NCI-H446 treated with DMSO at 0.1 percent for 48 hours (cell line): ENCODE data around the gene PNPLA1.

Source experiments
- DNase-seq: peaks from one replicate; lab custom pipeline; 2025; lab: John Stamatoyannopoulos, UW

The PNPLA1 gene

GRCh38 chr6:36285187-36285671 lies 15.4 kb downstream of the PNPLA1 start:
- DNase-seq = no peak

DNA sequence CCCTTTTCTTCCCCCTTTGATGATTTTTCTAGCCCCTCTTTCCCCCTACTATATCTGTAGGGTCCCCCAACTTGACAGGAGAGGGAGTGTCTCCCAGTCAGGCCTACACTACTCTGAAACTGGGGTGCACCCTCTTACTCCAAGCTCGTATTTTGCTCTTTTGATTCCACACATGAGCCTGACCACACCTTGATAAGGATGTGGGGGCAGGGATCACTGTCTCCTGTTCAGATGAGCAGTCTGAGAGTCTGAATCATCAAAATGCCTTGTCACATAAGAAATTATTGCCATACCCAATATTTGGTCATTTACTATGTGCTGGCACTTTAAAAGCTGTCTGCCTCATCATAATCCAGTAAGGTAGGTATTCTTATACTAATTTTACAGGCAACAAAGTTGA lies 15.9 kb downstream of the PNPLA1 start:
- DNase-seq = no peak

DNA sequence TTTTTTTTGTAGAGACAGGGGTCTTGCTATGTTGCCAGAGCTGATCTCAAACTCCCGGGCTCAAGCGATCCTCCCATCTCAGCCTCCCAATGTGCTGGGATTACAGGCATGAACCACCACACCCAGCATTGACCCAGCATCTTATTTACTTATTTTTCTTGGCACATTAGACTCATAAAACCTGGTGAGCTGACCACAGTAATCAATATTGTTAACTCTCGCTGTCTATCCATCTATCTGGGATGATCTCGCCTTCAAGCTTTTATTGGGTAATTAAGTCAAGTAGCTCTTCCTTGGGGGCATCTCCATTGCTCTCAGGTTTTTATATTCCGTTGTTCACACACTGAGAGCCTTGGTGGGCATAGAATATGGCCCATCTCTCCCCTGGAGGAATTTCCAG lies 17.0 kb downstream of the PNPLA1 start:
- no peak for DNase-seq

- no peak for DNase-seq
Measured at GRCh38 chr6:36289281-36289878, 19.5 kb downstream of the PNPLA1 start.

- DNase-seq = no peak
Measured at GRCh38 chr6:36290668-36291620, 21.1 kb downstream of the PNPLA1 start.

DNA sequence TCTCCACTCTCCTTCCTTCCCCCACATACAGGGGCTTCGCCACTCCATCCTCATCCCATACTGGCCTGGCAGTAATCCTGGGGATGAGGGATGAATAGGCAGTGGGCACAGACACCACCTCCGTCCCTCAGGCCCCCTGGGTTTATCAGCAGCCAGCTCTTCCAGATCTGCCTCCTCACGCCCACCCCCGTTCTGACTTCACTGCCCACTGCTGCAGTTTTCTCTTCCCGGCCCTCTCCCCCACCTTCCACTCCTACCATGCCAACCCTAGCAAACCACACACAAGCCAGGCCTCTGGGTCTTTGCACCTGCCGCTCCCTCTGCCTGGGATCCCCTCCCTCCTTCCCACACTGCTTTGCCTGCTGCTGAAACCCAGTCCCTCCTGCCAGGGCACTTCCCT lies 22.3 kb downstream of the PNPLA1 start:
- no peak for DNase-seq

DNA sequence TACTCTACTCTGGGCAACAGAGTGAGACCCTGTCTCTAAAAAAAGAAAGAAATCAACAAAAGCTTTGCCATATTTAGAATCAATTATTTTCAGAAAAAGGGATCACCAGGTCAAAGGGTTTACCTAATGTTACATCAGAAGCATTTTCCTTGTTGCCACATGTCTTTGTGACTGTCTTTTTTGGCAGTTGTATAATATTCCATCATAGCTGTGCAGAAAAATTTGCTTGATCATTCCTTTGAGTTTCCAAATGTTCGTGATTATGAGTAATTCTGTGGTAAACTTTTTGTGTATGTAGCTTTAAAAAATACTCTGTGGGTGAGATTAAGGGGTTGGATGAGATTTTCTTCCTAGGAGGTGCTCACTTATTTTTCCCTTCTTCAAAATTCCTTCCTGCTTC lies 26.4 kb downstream of the PNPLA1 start:
- DNase-seq = no peak

DNA sequence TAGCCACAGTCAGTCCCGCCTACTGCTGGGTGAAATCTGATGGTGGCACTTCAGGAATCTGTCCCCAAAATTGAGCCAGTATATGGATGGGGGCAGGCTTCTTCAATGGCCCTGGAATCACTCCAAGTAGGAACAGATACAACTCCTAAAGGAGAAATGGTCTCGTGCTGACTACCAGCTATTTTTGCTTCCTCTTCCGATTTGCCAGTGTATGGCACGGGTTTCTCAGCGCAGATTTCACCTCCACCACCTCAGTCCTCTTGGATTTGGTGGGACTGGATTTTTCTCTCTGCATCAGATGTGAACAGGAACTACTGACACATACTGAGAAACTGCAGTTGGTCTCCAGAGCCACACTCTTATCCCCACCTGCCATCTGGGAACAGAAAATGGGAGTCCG lies 27.2 kb downstream of the PNPLA1 start:
- no peak for DNase-seq

DNA sequence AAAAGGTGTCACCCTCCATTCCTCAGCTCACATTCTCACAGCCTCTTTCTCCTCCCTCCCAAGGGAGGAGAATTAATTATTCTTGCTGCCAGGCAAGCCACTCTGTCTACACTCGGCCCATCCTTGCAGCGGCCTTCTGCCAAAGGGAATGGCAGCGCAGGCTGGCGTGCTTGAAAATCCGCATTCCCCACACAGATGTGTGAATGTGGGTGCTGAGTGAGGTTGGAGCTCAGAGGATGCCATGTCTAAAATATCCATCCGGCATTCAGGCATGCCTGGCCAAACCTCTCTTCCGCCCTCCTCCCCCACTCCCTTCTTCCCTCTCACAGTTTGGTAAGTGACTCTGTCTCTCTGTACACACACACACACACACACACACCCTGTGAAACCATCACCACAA lies 27.7 kb downstream of the PNPLA1 start:
- no peak for DNase-seq

DNA sequence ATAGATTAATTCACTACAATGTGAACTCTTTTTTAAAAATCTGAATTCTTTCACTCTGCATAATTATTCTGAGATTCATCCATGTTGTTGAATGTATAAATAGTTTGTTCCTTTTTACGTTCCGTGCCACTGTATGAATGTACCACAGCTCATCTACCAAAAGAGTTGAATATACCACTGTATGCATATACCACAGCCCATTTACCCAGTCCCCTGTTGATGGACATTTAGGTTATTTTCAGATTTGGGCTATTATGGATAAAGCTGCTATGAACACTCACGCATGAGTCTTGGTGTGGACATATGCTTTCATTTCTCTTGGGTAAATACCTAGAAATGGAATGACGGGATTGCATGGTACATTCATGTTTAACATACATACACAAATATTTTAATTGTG lies 28.2 kb downstream of the PNPLA1 start:
- no peak for DNase-seq

- DNase-seq = no peak
Measured at GRCh38 chr6:36301085-36301658, 31.3 kb downstream of the PNPLA1 start.

DNA sequence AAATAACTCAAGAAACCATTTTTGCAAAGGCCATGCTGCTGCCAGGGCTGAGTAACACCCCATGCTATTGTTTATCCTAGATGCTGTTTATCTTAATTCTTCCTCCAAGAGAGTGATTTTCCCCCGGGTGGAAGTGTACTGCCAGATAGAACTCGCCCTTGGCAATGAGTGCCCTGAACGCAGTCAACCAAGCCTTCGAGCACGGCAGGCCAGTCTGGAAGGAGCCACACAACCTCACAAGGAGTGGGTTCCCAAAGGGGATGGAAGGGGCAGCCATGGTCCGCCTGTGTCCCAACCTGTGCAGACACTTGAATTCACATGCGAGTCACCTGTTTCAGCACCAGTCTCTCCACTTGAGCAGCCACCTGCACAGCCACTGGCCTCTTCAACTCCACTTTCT lies 31.9 kb downstream of the PNPLA1 start:
- no peak for DNase-seq

DNA sequence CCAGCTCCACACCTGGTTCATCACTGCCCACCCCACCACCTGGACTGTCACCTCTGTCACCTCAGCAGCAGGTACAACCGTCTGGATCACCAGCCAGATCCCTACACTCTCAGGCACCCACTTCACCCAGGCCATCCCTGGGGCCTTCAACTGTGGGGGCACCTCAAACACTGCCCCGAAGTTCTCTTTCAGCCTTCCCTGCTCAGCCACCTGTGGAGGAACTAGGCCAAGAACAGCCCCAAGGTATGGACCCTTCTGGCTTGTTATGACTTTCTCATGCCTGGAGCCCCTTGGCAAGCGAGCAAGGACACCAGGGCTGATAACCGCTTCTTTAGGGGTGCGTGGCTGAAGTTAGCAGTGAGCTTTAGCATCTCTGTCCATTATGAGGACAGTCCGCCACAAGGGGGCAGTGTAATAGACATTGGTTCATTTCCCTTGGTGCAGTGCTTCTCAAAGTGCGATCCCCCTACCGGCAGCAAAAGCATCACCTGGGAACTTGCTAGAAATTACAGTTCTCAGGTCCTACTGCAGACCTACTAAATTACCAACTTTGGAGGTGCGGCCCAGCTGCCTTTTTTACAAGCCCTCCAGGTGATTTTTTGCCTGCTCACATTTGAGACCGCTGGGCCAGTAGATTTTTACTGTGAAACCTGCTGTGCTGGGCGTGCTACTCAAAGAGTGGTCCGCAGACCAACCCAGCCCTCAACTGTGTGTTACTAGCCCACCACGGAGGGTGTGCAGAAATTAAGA lies 32.5 kb downstream of the PNPLA1 start:
- peak; percentile 43 for DNase-seq

DNA sequence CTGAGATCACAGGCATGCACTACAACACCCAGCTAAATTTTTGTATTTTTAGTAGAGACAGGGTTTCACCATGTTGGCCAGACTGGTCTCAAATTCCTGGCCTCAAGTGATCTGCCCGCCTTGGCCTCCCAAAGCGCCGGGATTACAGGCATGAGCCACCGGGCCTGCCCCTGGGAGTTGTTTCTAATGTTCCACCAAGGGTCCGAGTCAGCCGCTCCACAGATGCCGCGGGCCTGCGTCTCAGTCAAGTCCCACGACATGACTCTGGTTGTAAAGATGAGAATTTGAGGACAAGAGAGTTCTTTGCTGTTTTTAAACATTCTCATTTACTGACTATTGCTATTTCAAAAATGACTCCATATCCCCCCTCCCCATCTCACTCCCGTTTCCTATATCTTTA lies 36.0 kb downstream of the PNPLA1 start:
- no peak for DNase-seq

- DNase-seq = no peak
Measured at GRCh38 chr6:36306375-36306774, 36.5 kb downstream of the PNPLA1 start.

DNA sequence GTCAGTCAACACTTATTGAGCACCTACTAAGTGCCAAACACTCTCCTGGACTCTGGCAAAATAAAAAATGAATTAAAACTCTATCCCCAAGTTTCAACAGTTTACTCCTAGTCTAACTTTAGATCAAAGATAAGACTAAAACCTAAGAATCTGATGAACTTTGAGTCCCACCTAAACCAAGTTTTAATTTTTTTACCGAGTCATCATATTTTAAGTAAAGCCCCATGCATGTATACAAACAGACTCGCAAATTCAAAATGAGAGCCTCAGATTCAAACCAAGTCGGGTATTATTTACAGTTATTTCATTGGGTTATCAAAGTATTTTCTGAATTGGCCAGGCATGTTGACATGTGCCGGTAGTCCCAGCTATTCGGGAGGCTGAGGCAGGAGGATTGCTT lies 38.7 kb downstream of the PNPLA1 start:
- no peak for DNase-seq

- DNase-seq = no peak
Measured at GRCh38 chr6:36309203-36309602, 39.3 kb downstream of the PNPLA1 start.

GRCh38 chr6:36309900-36310299 lies 40.0 kb downstream of the PNPLA1 start:
- no peak for DNase-seq

DNA sequence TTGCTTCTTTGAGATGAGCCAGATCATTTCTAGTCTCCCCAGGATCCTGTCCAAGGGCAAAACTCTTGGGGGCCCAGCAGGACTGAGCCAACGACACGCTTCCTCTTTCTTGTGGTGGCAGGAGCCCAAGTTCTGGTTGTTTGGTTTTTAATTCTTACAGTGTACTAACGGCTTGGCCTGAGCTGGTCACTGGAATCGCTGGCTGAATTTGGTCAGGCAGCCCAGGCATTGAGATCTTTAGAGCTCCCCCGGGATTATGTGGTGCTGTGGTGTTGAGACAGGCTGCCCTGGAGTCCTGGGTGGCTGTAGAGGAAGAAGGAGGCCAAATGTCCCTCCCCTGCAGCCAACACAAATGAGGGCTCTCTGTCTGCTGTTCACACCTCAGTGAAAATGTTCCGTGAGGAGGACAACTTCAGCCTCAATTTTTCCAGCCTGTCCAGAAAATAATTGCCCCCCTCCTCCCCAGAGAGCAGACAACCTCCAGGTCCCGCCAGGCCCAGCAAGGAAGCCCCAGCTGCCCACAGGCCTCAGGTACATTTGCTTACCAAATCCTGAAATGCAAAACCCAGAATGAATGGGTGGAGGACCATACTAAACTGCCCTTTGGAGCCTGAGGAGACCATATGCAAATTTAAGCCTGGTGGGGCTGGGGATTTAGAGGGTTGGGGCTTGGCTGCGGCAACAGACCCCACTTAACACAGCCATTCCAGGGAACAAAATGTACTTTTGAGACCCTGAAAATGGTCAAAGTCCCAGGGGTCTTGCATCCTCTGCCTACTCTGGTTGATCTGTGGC lies 43.2 kb downstream of the PNPLA1 start:
- DNase-seq = no peak

DNA sequence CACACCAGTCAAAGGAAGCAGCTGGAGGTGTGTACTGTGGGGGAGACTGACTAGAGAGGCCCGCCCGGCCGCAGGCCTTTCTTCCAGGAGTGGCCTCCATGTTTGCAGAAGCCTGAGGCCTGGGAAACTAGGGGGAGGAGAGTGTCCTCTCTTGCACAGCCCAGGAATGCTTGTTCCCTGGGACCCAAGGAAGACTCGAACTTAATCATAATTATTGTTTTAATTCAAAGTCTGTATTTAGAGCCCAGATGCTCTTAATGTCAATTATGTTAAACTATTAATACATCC lies 43.7 kb downstream of the PNPLA1 start:
- no peak for DNase-seq

GRCh38 chr6:36314221-36315014 lies 44.6 kb downstream of the PNPLA1 start:
- DNase-seq = no peak
